Loucy (cell line): ENCODE measurements around the gene PLXNB3.

Experiments used
- H2AFZ ChIP-seq: fragments of 200-600 bp; sonication (generic); 2 replicates; pipeline ENCODE4 v1.6.0; 2016; ENCODE audit warnings: antibody characterized with exemption, mild to moderate bottlenecking, low read length, moderate library complexity
- H3F3A ChIP-seq: fragments of 200-600 bp; 2 replicates; pipeline ENCODE4 v1.6.0; 2016; ENCODE audit warnings: antibody characterized with exemption, low read depth, mild to moderate bottlenecking
- H3K27me3 ChIP-seq: fragments of 200-600 bp; sonication (generic); 2 replicates; pipeline ENCODE4 v1.6.1; 2014; ENCODE audit warnings: low read length, mild to moderate bottlenecking; ENCODE audit not compliant: insufficient read depth, poor library complexity, severe bottlenecking
- H3K36me3 ChIP-seq: fragments of 200-600 bp; sonication (generic); 2 replicates; pipeline ENCODE4 v1.6.1; 2016; ENCODE audit warnings: low read length; ENCODE audit not compliant: insufficient read depth
- H3K4me1 ChIP-seq: fragments of 200-600 bp; sonication (generic); 2 replicates; pipeline ENCODE4 v1.5.1; 2014; ENCODE audit warnings: low read length, mild to moderate bottlenecking; ENCODE audit not compliant: insufficient read depth, poor library complexity, severe bottlenecking
- H3K4me2 ChIP-seq: fragments of 200-600 bp; sonication (generic); 2 replicates; pipeline ENCODE4 v1.6.0; 2014; ENCODE audit warnings: antibody characterized with exemption, low read length, low read depth, mild to moderate bottlenecking; ENCODE audit not compliant: poor library complexity, severe bottlenecking
- H3K4me3 ChIP-seq: fragments of 200-600 bp; sonication (generic); 2 replicates; pipeline ENCODE4 v1.5.1; 2014; ENCODE audit warnings: low read length, mild to moderate bottlenecking, mixed read lengths; ENCODE audit not compliant: poor library complexity, severe bottlenecking
- H3K79me2 ChIP-seq: fragments of 200-600 bp; sonication (generic); 2 replicates; pipeline ENCODE4 v1.6.1; 2014; ENCODE audit warnings: low read length; ENCODE audit not compliant: insufficient read depth
- H3K9ac ChIP-seq: fragments of 200-600 bp; sonication (generic); 2 replicates; pipeline ENCODE4 v1.6.0; 2014; ENCODE audit warnings: mild to moderate bottlenecking, low read depth, low read length, moderate library complexity; ENCODE audit not compliant: poor library complexity, severe bottlenecking
- H3K9me2 ChIP-seq: fragments of 200-600 bp; sonication (generic); replicated peaks from 2 replicates; pipeline ENCODE4 v1.6.1; 2016; ENCODE audit warnings: low read depth, low read length, mixed read lengths
- H3K9me3 ChIP-seq: fragments of 200-600 bp; sonication (generic); 2 replicates; pipeline ENCODE4 v1.6.1; 2014; ENCODE audit warnings: mild to moderate bottlenecking, antibody characterized with exemption, low read length, low read depth; ENCODE audit not compliant: insufficient read depth
- H4K20me1 ChIP-seq: fragments of 200-600 bp; sonication (generic); 2 replicates; pipeline ENCODE4 v1.6.0; 2014; ENCODE audit warnings: antibody characterized with exemption, low read length, mild to moderate bottlenecking; ENCODE audit not compliant: insufficient read depth, poor library complexity, severe bottlenecking
- EZH2phosphoT487 ChIP-seq: fragments of 200-600 bp; IDR thresholded peaks from 2 replicates; pipeline ENCODE4 v1.6.1; 2018; ENCODE audit warnings: antibody characterized with exemption, mild to moderate bottlenecking, moderate library complexity, borderline replicate concordance
- TF ChIP-seq, protein P1 (sequence below): fragments of 200-600 bp; sonication (generic); conservative IDR thresholded peaks from 2 replicates; pipeline ENCODE4 v1.5.1; 2014; ENCODE audit warnings: mild to moderate bottlenecking, antibody characterized with exemption, low read length

The PLXNB3 gene

DNA sequence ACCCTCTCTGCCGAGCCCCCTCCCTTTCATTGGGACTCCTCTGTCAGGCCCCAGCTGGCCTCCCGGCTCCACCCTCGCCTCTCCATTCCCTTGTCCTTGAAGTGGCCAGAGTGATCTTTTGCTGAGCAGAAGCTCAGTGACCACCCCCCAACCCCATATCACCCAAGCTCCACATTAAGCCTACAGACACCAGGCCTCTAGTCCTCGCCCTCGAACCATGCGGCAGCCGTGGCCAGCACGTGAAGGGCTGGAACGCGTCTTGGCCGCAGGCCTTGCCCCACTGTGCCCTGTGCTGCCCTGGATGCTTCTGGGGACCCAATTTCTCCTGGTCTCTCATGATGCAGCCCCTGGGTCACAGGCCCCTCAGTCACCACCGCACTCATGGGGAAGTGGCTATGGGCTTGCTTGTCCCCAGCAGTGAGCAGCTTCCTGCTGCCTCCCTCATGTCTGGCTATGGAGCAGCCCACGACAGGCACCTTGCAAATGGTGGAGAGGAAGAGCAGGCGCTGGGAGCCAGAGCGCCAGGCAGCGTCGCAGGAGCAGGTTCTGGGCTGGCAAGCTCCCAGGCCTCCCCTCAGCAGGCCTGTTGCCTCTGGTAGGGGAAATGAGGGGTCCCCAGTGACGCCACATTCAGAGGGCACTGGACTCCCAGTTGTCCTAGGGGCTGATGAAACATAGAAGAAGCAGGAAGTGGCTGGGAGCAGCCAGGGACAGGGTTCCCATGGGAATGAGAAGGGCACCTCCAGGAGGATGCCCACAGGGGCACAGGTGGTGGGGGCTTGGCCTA lies 16.0 kb downstream of the PLXNB3 start:
- no peak overlapping the region for H3K4me2 ChIP-seq

DNA sequence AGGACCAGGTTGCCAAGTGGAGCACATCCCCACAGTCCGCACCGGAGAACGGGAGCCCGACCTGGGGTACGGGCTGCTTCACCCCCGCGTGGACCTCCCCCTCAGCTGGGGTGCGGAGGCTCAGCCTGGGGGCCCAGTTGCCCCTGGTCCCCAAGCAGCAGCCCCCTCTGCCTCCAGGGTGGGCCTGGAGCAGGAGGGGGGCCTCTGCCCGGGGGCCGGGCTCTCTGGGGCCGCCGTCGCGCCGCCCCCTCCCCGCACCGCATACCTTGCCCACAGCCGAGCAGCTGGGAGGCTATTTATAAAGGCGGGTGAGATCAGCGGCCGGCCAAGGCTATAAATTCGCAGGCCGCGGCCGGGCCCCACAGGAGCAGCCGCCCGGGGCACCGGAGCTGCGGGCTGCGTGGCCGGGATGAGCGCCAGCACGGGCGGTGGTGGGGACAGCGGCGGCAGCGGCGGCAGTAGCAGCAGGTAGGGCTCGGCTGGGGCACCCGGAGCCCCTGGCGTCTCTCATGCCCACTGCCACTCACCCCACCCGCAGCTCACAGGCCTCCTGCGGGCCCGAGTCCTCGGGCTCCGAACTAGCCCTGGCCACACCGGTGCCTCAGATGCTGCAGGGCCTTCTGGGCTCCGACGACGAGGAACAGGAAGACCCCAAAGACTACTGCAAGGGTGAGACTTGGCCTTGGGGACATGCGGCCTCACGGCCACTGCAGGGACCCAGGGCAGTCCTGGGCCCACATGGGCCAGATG lies 16.8 kb downstream of the PLXNB3 start, which contains the start of gene SRPK3:
Gene SRPK3, plus strand, starts transcription at position 364 of the 750 bp plus-strand sequence. Its CDS starts 46 bp downstream, at position 410.
- Histone ChIP-seq H3K79me2 (no peaks in the 10 kb centered on the region), H3K9me3 (no peaks in the 10 kb centered on the region), H3K4me3 (no peak within 1 kb of the TSS), H3K27me3 (no peaks in the 10 kb centered on the region), H3K9me2 (no peaks in the 10 kb centered on the region), H3K4me1 (no peaks in the 10 kb centered on the region), H3K4me2 (no peak within 1 kb of the TSS), H3K36me3 (peaks cover 3% of the 10 kb centered on the region; the same call in 1 of the 2 replicates), H3K9ac (no peak within 1 kb of the TSS), H4K20me1 (no peaks in the 10 kb centered on the region), H3F3A (no peaks in the 10 kb centered on the region), H2AFZ (no peak within 1 kb of the TSS)
- TF ChIP-seq EZH2phosphoT487 = no peak
- TF ChIP-seq, protein P1, sequence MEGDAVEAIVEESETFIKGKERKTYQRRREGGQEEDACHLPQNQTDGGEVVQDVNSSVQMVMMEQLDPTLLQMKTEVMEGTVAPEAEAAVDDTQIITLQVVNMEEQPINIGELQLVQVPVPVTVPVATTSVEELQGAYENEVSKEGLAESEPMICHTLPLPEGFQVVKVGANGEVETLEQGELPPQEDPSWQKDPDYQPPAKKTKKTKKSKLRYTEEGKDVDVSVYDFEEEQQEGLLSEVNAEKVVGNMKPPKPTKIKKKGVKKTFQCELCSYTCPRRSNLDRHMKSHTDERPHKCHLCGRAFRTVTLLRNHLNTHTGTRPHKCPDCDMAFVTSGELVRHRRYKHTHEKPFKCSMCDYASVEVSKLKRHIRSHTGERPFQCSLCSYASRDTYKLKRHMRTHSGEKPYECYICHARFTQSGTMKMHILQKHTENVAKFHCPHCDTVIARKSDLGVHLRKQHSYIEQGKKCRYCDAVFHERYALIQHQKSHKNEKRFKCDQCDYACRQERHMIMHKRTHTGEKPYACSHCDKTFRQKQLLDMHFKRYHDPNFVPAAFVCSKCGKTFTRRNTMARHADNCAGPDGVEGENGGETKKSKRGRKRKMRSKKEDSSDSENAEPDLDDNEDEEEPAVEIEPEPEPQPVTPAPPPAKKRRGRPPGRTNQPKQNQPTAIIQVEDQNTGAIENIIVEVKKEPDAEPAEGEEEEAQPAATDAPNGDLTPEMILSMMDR = no peak

More for the DNA sequence above, 16.0 kb downstream of the PLXNB3 start:
- no peaks in the 10 kb centered on the region for H3K27me3 ChIP-seq
- H3K9me3 ChIP-seq = no peaks in the 10 kb centered on the region
- no peak overlapping the region for H2AFZ ChIP-seq
- H4K20me1 ChIP-seq = no peaks in the 10 kb centered on the region
- no peak overlapping the region for H3K4me3 ChIP-seq
- no peaks in the 10 kb centered on the region for H3K36me3 ChIP-seq
- no peak overlapping the region for H3K9ac ChIP-seq
- H3F3A ChIP-seq = no peaks in the 10 kb centered on the region
- no peaks in the 10 kb centered on the region for H3K79me2 ChIP-seq
- H3K9me2 ChIP-seq = no peaks in the 10 kb centered on the region
- TF ChIP-seq EZH2phosphoT487 = no peak
- TF ChIP-seq, protein P1 = no peak
- H3K4me1 ChIP-seq = no peaks in the 10 kb centered on the region

DNA sequence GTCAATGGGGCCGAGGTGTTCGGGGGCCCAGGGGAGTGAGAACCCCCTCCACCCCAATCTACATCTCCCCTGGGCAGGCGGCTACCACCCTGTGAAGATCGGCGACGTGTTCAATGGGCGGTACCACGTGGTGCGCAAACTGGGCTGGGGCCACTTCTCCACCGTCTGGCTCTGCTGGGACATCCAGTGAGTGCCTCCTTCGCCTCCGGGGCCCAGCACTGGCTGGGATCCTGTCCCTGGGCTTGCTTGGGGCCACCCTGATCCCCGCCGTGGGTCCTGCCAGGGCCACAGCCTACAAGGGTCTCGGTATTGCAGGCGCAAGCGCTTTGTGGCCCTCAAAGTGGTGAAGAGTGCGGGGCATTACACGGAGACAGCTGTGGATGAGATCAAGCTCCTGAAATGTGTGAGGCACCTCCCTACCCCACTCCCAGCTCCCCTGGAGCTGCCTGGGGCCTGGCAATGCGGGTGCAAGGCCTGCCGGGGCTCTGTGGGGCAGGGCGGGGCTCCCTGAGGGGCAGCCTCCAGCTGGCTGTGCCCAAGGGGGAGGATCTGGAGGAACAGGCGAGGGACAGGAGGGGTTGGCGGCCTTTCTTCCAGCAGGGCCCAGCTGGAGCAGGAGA lies 17.5 kb downstream of the PLXNB3 start:
- Histone ChIP-seq H2AFZ (no peak overlapping the region), H4K20me1 (no peaks in the 10 kb centered on the region), H3K9me2 (no peaks in the 10 kb centered on the region), H3K36me3 (peaks cover 5% of the 10 kb centered on the region; the same call in 1 of the 2 replicates), H3K9me3 (no peaks in the 10 kb centered on the region), H3K79me2 (no peaks in the 10 kb centered on the region), H3K27me3 (no peaks in the 10 kb centered on the region), H3K9ac (no peak overlapping the region), H3K4me1 (no peaks in the 10 kb centered on the region), H3F3A (no peaks in the 10 kb centered on the region), H3K4me2 (no peak overlapping the region), H3K4me3 (no peak overlapping the region)
- TF ChIP-seq, protein P1 = no peak
- TF ChIP-seq EZH2phosphoT487 = no peak
